Fibroblast of skin of left biceps (primary cell): ENCODE measurements around the gene PARD6A.
A peak's percentile ranks its signal among the peaks of the same experiment; 100 is the strongest.

ENCODE experiments used
- DNase-seq, 2 experiments: peaks; one replicate each; pipeline ENCODE4 v3.0.0-alpha.2; 2013; ENCODE audit warnings: low read depth in 2 of 2

Gene PARD6A

GRCh38 chr16:67653789-67654402 is 6.9 kb upstream of the PARD6A start:
- DNase-seq = no peak

GRCh38 chr16:67654403-67654911 is 6.3 kb upstream of the PARD6A start:
- DNase-seq = no peak

- DNase-seq = no peak
Measured at GRCh38 chr16:67655363-67655762, 5.4 kb upstream of the PARD6A start.

- DNase-seq = no peak
Measured at GRCh38 chr16:67656344-67657016, 4.3 kb upstream of the PARD6A start.

GRCh38 chr16:67657017-67657608 is 3.6 kb upstream of the PARD6A start:
- DNase-seq = no peak

GRCh38 chr16:67657751-67658518 is 2.8 kb upstream of the PARD6A start:
- DNase-seq = no peak

GRCh38 chr16:67658849-67659674 is 1.7 kb upstream of the PARD6A start:
- no peak for DNase-seq

GRCh38 chr16:67659675-67660563 is 841 bp upstream of the PARD6A start, which contains the start of gene ACD:
TSS of gene ACD (minus strand) at chr16:67660260. CDS start at chr16:67660220, 40 bp downstream.
- DNase-seq = peak; percentile 67 to 71

GRCh38 chr16:67661101-67661761 is 471 bp downstream of the PARD6A start:
- no peak for DNase-seq

- no peak for DNase-seq
Measured at GRCh38 chr16:67661886-67662652, 1.3 kb downstream of the PARD6A start.

GRCh38 chr16:67662653-67663010 is 1.9 kb downstream of the PARD6A start:
- DNase-seq = no peak

GRCh38 chr16:67663151-67663876 is 2.6 kb downstream of the PARD6A start:
- DNase-seq = no peak

- DNase-seq = no peak
Measured at GRCh38 chr16:67663877-67664222, 3.1 kb downstream of the PARD6A start.

- no peak for DNase-seq
Measured at GRCh38 chr16:67664258-67664657, 3.5 kb downstream of the PARD6A start.

GRCh38 chr16:67664871-67665270 is 4.1 kb downstream of the PARD6A start:
- no peak for DNase-seq

- no peak for DNase-seq
Measured at GRCh38 chr16:67665598-67665997, 4.8 kb downstream of the PARD6A start.

- DNase-seq = no peak
Measured at GRCh38 chr16:67666032-67666551, 5.3 kb downstream of the PARD6A start.
